CD4-positive, alpha-beta T cell treated with Interleukin-6 for 4 hours (primary cell): ENCODE results near the gene ALK.

ENCODE experiments used
- DNase-seq: peaks from one replicate; pipeline ENCODE4 v3.0.0-alpha.2; 2020; ENCODE audit warnings: mixed read lengths

ALK gene

DNA sequence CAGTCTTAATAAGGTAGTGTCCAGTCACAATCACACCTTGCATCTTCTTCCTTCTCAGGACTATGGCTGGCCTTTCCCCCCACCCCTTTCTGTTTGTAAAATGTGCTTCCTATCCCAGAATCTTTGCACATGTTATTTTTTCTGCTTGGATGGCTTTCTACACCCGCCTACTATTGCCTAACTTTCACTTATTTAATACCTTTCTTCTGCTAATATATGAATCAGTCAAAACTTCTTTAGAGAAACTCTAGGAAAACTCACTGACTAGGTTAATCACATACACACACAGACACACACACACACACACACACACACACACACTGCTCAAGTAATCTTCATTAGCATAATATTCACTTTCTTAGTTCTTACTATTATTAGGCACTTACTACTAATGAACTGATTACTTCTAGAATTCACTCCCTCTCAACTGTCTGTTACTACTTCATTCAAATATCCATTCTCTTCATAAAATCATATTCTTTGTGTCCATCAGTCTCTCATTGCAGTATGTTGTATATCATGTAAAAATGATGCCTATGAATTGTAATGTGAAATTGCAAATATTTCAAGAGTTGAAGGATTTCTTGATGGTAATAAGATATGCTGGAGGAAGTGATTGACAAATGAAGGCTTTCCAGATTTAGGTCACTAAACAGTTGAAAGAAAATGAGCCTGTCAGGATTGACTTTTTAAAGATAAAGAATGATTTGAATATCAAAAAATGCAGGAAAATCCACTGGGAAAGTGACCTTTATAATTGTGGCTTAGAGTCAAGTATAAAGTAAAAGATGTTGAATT is 754.9 kb downstream of the ALK start:
- DNase-seq, result no peak

DNA sequence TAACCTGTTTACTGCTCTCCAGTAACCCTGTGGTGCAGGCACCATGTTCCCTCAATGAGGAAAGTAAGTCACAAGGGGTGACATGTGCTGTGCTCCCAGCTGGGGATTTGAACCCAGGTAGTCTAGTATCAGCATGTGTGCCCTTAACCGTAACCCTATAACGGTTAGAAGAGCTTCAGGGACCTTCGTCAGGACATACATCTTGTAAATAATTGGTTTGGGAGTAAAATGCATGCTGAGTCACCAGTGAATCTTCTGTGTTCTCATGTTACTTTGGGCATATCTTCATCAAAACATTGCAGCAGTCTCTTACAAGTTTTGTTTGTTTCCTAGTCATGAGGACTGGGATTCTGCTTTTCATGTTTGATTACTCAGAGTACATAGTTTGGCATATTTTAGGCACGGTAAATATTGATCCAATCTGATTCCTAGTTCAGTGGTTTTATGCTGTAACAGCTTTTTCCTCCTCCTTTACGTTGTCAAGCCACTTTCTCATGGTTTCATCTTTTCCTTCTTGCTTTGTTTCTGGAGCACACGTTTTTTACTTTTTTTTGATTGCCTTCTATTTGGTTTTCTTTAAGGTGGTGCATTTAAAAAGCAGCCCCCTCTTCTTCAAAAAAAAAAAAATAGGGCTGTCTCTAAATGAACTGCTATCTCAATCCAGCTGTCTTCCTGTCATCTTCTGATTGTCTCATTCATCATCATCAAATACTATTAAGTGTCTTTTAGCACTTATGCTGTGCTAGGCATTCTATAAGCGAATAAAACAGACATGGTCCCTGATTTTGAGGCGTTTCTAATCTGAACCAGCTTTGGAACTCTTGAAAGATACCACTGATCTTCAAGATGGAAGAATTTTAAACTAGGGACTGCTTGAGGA is 755.8 kb downstream of the ALK start:
- no peak for DNase-seq

DNA sequence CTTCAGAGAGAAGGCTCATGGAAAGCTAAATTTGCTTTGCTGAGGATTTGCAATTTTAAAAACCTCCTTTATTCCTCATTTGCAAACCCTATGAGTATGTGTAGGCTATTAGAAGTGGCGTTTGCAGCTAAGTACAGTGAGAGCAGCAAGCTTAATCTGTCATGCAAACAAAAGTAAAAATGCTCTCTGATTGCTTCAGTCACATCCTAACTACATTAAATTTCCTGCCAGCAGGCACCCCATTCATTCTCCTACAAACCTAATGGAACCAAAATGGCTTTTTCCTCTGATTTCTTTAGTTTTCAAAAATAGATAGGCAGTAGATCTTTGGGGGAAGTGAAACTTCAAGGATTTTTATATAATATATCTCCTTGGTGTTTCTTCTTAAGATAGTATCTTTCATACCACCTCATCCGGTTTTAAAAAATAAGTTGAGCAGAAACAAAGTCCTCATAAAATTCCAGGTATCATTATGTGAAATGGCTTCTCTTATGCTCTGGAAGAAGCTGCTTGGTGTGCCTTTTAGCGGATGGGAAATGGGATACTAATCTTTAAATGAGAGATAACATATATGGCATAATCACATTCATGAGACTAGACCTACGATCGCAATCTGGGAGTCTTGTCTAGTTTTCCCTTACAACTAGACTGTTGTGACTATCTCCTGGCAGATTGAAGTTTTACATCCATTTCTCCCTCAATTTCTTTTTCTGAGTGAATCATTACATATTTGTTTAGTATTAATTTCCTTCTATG is 757.1 kb downstream of the ALK start:
- DNase-seq, result no peak

DNA sequence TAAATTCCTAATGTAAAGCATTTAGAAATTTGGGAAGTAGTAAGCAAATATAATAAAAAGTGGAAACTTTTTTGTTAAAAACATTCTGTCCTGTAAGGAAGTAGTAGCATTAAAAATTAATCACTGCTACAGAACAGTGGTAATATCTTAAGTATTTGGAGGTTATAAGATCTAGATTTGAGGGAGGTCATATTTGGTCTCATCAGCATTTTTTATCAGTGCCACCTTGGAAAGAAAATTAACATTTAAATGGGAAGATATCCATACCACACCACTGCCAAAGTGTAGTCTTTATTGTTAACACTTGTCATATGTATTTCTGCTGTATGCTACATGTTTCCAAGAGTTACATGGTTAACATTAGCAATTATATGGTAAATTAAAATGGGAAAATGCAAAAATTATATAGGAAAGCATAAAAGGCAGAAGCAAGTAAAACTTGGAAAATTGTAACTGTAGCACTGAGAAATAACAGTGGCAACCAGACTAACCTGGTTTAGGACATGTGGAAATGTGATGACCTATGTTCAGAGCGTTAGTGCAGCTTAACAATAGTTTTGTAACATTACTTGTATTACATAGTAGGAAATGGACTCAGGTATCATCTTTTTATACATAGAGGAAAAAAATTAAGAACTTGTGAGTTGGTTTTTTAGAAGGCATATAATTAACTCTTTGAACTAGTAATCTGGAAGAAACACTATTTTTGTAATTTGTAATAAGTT is 759.0 kb downstream of the ALK start:
- no peak for DNase-seq

DNA sequence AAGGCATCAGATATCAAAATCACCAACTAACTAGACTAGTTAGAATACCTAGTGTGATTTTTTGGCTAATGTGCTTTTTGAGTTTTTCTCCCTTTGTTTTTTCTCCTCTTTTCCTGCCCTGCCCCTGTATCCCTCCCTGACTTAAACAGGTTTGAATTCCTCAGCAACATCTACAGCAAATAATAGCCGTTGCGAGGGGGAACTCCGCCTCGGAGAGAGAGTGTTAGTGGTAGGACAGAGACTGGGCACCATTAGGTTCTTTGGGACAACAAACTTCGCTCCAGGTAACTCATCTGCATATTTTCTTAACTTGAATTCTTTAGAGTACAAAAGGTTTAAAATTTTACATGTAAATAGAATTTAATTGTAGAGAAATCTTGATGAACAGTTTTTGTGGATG is 761.2 kb downstream of the ALK start:
- no peak for DNase-seq

DNA sequence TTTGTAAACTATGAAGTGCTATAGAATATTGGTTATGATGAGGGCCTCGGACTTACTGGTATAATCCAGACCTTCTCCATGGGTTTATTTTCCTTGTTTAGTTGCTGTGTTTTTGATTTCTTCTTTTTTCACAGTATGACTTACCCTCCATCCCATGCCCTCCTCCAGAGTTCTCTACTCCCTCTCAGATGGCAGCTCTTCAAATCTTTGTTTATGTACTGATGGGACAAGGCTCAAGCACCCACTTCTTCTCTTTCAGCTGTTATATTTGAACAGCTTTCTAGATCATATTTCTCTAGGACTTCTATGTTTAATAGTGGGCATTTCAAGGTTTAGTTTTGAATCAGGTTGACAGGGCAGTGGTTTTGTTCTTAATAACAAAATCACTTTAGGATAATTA is 762.3 kb downstream of the ALK start:
- DNase-seq, result no peak

DNA sequence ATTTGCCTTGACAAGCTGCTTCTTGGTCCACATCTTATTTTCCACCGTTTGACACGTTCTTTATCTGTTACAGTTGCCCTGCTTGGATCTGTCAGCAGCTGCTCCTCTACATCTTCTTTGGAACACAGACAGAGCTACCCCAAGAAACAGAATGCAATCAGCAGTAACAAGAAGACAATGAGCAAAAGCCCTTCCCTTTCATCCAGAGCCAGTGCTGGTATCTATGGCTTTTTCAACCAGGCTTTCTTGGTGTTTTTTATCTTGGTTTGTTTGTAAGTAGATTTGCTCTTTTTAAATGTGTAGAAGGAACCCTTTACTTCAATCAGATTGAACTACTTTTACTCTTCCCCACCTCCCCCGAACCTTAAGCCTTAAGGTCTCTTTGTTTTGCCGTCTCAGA is 764.3 kb downstream of the ALK start:
- DNase-seq, result no peak

DNA sequence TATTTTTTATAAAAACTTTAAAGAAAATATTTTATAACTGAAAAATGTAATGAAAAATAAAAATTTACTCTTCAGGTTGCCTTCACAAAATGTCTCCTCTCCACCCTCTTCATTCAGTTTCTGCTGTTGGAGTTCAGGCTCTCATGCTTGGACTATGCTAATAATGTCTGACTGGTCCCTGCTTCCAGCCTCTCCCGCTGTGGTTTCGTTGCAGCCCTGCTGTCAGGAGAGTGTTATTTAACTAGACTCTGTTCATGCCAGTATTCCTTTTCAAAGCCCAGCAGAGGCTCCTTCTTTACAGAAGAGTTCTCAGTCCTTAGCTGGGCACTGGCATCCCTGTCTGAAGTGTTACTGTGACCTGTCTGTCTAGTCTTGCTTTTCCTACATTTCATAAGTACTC is 765.8 kb downstream of the ALK start:
- no peak for DNase-seq

DNA sequence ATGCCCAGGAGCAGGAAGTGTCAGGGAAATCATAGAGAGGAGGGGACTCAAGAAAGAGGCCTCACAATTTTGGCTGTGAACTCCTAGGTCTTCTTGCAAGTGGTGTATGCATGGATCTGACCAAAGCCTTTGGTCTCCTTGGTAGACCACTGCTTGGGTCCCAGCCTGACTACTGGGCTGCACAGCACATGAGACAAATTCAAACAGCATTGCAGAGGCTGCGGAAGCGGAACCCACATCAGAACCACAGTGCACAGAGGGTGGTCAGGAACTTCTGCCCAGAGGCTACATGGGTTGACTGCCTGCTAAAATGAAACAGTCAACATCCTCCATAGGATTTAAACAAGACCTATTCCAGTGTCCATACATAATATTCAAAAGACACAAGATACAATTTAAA is 766.8 kb downstream of the ALK start:
- no peak for DNase-seq

DNA sequence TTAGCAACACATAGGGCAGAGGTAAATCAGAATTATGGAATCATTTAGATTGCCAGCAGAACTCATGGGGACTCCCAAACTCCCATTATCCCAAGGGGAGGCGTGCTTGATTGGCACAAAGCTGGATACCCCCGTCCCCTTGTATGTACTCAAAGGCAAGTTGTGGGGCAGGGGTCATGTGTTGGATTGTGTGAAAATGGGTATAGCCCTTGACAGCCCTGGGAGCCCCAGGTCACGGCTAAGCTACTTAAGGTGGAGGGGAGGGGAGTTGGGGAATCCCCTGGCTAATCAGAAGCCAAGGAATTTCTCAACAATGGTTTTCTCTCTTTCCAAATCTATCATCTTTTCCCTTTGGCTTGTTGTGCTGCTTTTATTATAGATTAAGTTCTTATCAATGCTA is 773.4 kb downstream of the ALK start:
- no peak for DNase-seq

DNA sequence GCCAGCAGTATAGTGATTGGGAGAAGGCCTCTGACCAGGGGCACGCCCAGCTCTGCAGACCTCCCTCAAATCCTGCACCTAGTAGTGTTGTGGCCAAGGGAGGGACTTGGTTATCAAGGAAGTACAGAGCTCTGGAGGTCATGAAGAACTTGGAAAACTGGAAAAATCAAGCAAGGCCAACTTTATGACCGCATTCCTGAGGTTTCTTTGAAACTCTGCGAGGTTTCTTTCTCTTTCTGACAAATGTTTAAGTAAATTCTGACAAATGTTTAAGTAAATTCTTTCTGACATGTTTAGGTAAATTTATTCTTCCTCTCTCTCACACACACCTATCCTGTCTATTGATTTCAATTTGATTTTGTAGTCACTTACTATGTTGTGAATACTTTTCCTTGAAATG is 775.2 kb downstream of the ALK start:
- no peak for DNase-seq

DNA sequence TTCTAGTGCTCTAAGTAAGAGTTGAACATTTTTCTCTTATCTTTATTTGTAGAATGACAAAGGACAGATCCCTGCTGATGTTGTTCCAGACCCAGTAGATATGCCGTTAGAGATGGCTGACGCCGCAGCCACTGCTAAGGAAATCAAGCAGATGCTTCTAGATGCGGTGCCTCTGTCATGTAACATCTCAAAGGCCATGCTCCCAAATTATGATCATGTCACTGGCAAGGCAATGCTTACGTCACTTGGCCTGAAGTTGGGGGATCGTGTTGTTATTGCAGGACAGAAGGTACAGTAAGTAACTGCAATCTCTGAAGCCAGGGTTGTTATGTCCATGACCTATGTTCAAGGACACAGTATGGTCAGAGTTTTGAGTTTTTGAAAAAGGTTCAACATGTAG is 777.7 kb downstream of the ALK start:
- DNase-seq, result no peak
